DND-41 (cell line): ENCODE measurements around the gene RBM34.
"Not testable (repeated sequence)": the region's sequence is repeated elsewhere in the genome, so short reads cannot be mapped to it uniquely, and the experiment has no call there.

Experiments
- ATAC-seq: fragments of 200-7000 bp; cut with Tn5 transposase; 3 replicates; pipeline ENCODE4 v1.9.1; 2021; ENCODE audit warnings: low read depth; ENCODE audit not compliant: insufficient read depth
- DNase-seq: peaks from one replicate; pipeline ENCODE4 v3.0.0-alpha.2; 2020
- H2AFZ ChIP-seq: 2 replicates; pipeline ENCODE4 v1.6.0; 2012; ENCODE audit warnings: low read depth, low read length
- H3K27ac ChIP-seq: 2 replicates; pipeline ENCODE4 v1.5.1; 2012; ENCODE audit warnings: low read length, inconsistent platforms
- H3K27me3 ChIP-seq: fragments of 200-600 bp; sonication (generic); 2 replicates; pipeline ENCODE4 v1.6.0; 2012; ENCODE audit warnings: low read length, mild to moderate bottlenecking, inconsistent platforms; ENCODE audit not compliant: insufficient read depth, poor library complexity
- H3K36me3 ChIP-seq: 2 replicates; pipeline ENCODE4 v1.5.1; 2012; ENCODE audit warnings: low read length, inconsistent platforms; ENCODE audit not compliant: insufficient read depth
- H3K4me1 ChIP-seq: 2 replicates; pipeline ENCODE4 v1.5.1; 2012; ENCODE audit warnings: mild to moderate bottlenecking, low read length; ENCODE audit not compliant: insufficient read depth
- H3K4me2 ChIP-seq: 2 replicates; pipeline ENCODE4 v1.6.0; 2012; ENCODE audit warnings: mild to moderate bottlenecking, moderate library complexity, low read length, inconsistent platforms; ENCODE audit not compliant: insufficient read depth
- H3K4me3 ChIP-seq, 2 experiments: fragments of 200-600 bp in 1 of 2; shearing (Covaris generic) in 1 of 2; 2 replicates each; pipeline ENCODE4 v1.5.1; 2012 to 2016; ENCODE audit warnings: inconsistent platforms in 2 of 2, low read length in 2 of 2, mild to moderate bottlenecking in 2 of 2, low read depth in 1 of 2, moderate library complexity in 1 of 2
- H3K79me2 ChIP-seq: 2 replicates; pipeline ENCODE4 v1.6.0; 2012; ENCODE audit warnings: low read length, inconsistent platforms; ENCODE audit not compliant: insufficient read depth
- H3K9ac ChIP-seq: 2 replicates; pipeline ENCODE4 v1.6.0; 2012; ENCODE audit warnings: low read depth, mild to moderate bottlenecking, inconsistent platforms, low read length, moderate library complexity
- H3K9me3 ChIP-seq: 2 replicates; pipeline ENCODE4 v1.5.1; 2012; ENCODE audit warnings: low read length, moderate library complexity, mild to moderate bottlenecking, inconsistent platforms; ENCODE audit not compliant: insufficient read depth, severe bottlenecking
- H4K20me1 ChIP-seq: 2 replicates; pipeline ENCODE4 v1.6.0; 2012; ENCODE audit warnings: low read length; ENCODE audit not compliant: insufficient read depth
- EZH2 ChIP-seq: IDR thresholded peaks from 3 replicates; pipeline ENCODE4 v1.6.1; 2012; ENCODE audit warnings: borderline replicate concordance, low read depth, mild to moderate bottlenecking, moderate library complexity, low read length, inconsistent platforms; ENCODE audit not compliant: severe bottlenecking
- TF ChIP-seq, protein P1 (sequence below): IDR thresholded peaks from 2 replicates; pipeline ENCODE4 v1.5.1; 2012; ENCODE audit warnings: borderline replicate concordance, low read length, moderate library complexity, mild to moderate bottlenecking; ENCODE audit not compliant: poor library complexity, severe bottlenecking; ENCODE audit errors: extremely low read depth

RBM34 gene

DNA sequence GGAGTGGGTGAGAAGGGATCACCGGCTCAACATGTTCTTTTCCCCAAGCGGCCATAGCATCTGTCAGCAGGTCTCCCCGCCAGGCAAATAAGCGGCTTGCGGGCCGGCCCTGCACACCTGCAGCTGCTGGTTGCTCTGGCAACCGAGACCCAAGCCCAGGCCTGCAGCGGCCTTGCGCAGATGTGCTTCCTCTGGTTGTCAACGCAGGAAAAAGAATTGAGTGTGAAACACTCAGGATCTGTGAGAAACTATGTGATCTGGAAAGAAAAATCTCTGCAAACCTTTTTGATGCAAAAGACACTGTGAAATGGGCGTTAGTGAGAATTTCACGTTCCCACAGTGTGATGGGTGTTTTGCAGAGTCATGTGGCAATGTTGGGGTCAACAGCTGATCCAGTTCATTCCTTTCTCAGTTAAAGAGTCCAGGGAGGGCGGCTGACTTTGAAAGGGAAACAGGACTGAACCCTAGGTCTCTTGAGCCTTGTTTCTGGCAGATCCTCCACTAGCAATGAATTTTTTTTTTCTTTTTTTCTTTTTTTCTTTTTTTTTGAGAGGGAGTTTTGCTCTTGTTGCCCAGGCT, 60.8 kb downstream of the RBM34 start:
- Histone ChIP-seq H3K27me3 (no peaks in the 10 kb centered on the region), H3K79me2 (no peaks in the 10 kb centered on the region), H3K4me1 (peaks cover 21% of the 10 kb centered on the region), H3K4me3 (no peak overlapping the region), H3K27ac (no peak overlapping the region), H3K4me2 (no peak overlapping the region), H2AFZ (no peak overlapping the region), H3K36me3 (no peaks in the 10 kb centered on the region), H3K9me3 (no peaks in the 10 kb centered on the region), H3K9ac (no peak overlapping the region), H4K20me1 (peaks cover 14% of the 10 kb centered on the region; the same call in 1 of the 2 replicates)
- no peak for ATAC-seq
- no peak for DNase-seq
- TF ChIP-seq, protein P1, sequence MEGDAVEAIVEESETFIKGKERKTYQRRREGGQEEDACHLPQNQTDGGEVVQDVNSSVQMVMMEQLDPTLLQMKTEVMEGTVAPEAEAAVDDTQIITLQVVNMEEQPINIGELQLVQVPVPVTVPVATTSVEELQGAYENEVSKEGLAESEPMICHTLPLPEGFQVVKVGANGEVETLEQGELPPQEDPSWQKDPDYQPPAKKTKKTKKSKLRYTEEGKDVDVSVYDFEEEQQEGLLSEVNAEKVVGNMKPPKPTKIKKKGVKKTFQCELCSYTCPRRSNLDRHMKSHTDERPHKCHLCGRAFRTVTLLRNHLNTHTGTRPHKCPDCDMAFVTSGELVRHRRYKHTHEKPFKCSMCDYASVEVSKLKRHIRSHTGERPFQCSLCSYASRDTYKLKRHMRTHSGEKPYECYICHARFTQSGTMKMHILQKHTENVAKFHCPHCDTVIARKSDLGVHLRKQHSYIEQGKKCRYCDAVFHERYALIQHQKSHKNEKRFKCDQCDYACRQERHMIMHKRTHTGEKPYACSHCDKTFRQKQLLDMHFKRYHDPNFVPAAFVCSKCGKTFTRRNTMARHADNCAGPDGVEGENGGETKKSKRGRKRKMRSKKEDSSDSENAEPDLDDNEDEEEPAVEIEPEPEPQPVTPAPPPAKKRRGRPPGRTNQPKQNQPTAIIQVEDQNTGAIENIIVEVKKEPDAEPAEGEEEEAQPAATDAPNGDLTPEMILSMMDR, result no peak
- TF ChIP-seq EZH2, result no peak

DNA sequence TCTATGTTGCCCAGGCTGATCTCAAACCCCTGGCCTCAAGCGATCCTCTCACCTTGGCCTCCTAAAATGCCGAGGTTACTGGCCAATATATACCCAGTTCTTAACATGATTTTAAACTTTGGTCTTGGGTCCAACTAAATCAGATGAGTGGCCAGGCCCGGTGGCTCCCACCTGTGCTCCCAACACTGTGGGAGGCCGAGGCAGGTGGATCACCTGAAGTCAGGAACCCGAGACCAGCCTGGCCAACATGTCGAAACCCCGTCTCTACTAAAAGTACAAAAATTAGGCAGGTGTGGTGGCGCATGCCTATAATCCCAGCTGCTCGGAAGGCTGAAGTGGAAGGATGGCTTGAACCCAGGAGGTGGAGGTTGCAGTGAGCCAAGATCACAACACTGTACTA, 62.1 kb downstream of the RBM34 start:
- H3K4me2 ChIP-seq, result no peak overlapping the region
- no peaks in the 10 kb centered on the region for H3K27me3 ChIP-seq
- H3K4me3 ChIP-seq, result no peak overlapping the region
- TF ChIP-seq EZH2, result no peak
- TF ChIP-seq, protein P1, result no peak
- H2AFZ ChIP-seq, result no peak overlapping the region
- no peaks in the 10 kb centered on the region for H3K36me3 ChIP-seq
- ATAC-seq, result no peak
- no peaks in the 10 kb centered on the region for H3K79me2 ChIP-seq
- no peaks in the 10 kb centered on the region for H3K9me3 ChIP-seq
- no peak overlapping the region for H3K27ac ChIP-seq
- peaks cover 12% of the 10 kb centered on the region; the same call in 1 of the 2 replicates for H4K20me1 ChIP-seq
- no peak overlapping the region for H3K9ac ChIP-seq
- peaks cover 15% of the 10 kb centered on the region for H3K4me1 ChIP-seq
- DNase-seq, result no peak

DNA sequence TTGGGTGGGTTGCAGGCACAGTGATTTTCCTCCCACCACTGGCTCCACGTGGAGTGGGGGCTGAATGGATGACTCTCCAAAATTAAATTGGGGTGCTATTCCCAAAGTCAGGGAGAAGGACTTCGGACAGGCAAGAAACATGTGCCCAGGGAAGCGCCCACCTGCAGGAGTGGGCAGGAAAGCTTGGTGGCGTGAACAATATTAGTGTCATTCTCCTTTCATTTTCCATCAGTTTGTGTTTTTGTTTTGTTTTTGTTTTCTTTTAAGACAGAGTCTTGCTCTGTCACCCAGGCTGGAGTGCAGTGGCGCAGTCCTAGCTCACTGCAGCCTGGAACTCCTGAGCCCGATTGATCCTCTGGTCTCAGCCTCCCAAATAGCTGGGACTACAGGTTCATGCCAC, 62.5 kb downstream of the RBM34 start:
- H3K36me3 ChIP-seq, result no peaks in the 10 kb centered on the region
- H3K27ac ChIP-seq, result no peak overlapping the region
- no peak overlapping the region for H2AFZ ChIP-seq
- no peak overlapping the region for H3K4me3 ChIP-seq
- H3K4me2 ChIP-seq, result no peak overlapping the region
- TF ChIP-seq, protein P1, result no peak
- TF ChIP-seq EZH2, result no peak
- no peak overlapping the region for H3K9ac ChIP-seq
- DNase-seq (no peak), ATAC-seq (no peak)
- H3K27me3 ChIP-seq, result no peaks in the 10 kb centered on the region
- no peaks in the 10 kb centered on the region for H3K9me3 ChIP-seq
- peaks cover 15% of the 10 kb centered on the region for H3K4me1 ChIP-seq
- no peaks in the 10 kb centered on the region for H3K79me2 ChIP-seq
- H4K20me1 ChIP-seq, result peaks cover 7% of the 10 kb centered on the region; the same call in 1 of the 2 replicates

DNA sequence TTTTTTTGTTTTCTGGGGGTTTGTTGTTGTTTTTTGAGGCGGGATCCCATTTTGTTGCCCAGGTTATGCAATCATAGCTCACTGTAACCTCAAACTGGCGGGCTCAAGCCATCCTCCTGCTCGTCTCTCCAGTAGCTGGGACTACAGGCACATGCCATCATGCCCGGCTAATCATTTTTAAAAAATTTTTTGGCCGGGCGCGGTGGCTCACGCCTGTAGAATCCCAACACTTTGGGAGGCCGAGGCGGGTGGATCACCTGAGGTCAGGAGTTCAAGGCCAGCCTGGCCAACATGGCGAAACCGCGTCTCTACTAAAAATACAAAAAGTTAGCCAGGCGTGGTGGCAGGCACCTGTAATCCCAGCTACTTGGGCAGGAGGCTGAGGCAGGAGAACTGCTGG, 63.5 kb downstream of the RBM34 start:
- not testable (repeated sequence) for H3K9ac ChIP-seq

More for the DNA sequence above, 63.5 kb downstream of the RBM34 start:
- H3K4me3 ChIP-seq, ATAC-seq, H3K36me3 ChIP-seq, H3K4me2 ChIP-seq, H2AFZ ChIP-seq, H3K4me1 ChIP-seq, H3K27ac ChIP-seq, H3K27me3 ChIP-seq, H4K20me1 ChIP-seq, DNase-seq, H3K9me3 ChIP-seq, H3K79me2 ChIP-seq: not testable (repeated sequence)
